SK-N-SH (cell line): ENCODE measurements around the gene HSD17B4. TPM values are rescaled to one million over a fixed set of nuclear protein-coding genes. Genes with fewer than 3 reads are reported as not detected.

Source experiments
- CTCF ChIA-PET: fragments of 300-600, 350-600 bp; formaldehyde crosslinking; extraction: SDS; loops from one replicate; lab custom pipeline; 2021; lab: Yijun Ruan, JAX
- POLR2A ChIA-PET: fragments of 350-600 bp; sonication (Branson Sonifier 250); formaldehyde crosslinking; extraction: SDS; loops from one replicate; lab custom pipeline; 2020; ENCODE audit warnings: antibody characterized with exemption, inconsistent platforms; lab: Yijun Ruan, JAX
- DNase-seq: peaks from one replicate; pipeline ENCODE4 v3.0.0; 2012
- H2AFZ ChIP-seq: fragments of 200-600 bp; sonication (generic); 2 replicates; pipeline ENCODE4 v1.8.1; 2016; ENCODE audit warnings: antibody characterized with exemption, mild to moderate bottlenecking, low read depth
- H3F3A ChIP-seq: fragments of 200-600 bp; sonication (generic); replicated peaks from 2 replicates; pipeline ENCODE3; 2016; ENCODE audit warnings: antibody characterized with exemption, mild to moderate bottlenecking; ENCODE audit not compliant: insufficient read depth
- H3K27ac ChIP-seq, 2 experiments: fragments of 200-500 bp in 1 of 2; fragments of 200-600 bp in 1 of 2; sonication (Bioruptor generic) in 1 of 2; sonication (generic), shearing (Covaris generic) in 1 of 2; 2 replicates each; pipeline versions ENCODE4 v1.5.1 to v1.6.1; 2014 to 2016; ENCODE audit warnings: low read depth in 2 of 2, inconsistent platforms in 1 of 2, low read length in 1 of 2, mild to moderate bottlenecking in 1 of 2, mixed read lengths in 1 of 2
- H3K27me3 ChIP-seq: fragments of 200-600 bp; sonication (generic), shearing (Covaris generic); 2 replicates; pipeline ENCODE4 v1.6.1; 2016; ENCODE audit warnings: mixed run types; ENCODE audit not compliant: insufficient read depth
- H3K36me3 ChIP-seq, 2 experiments: fragments of 200-500 bp in 1 of 2; fragments of 200-600 bp in 1 of 2; sonication (Bioruptor generic) in 1 of 2; sonication (generic) in 1 of 2; replicated peaks in 1 of 2; 2 replicates each; pipeline versions ENCODE3 to v1.5.1; 2014 to 2016; ENCODE audit warnings: low read length in 1 of 2, mild to moderate bottlenecking in 1 of 2; ENCODE audit not compliant: insufficient read depth in 2 of 2, control insufficient read depth in 1 of 2
- H3K4me1 ChIP-seq, 2 experiments: fragments of 200-500 bp in 1 of 2; fragments of 200-600 bp in 1 of 2; sonication (Bioruptor generic) in 1 of 2; sonication (generic), shearing (Covaris generic) in 1 of 2; 2 replicates each; pipeline versions ENCODE4 v1.5.1 to v1.6.1; 2014 to 2016; ENCODE audit warnings: low read depth in 1 of 2, low read length in 1 of 2, mixed run types in 1 of 2; ENCODE audit not compliant: insufficient read depth in 2 of 2, control insufficient read depth in 1 of 2
- H3K4me2 ChIP-seq: fragments of 200-600 bp; sonication (generic), shearing (Covaris generic); 2 replicates; pipeline ENCODE4 v1.6.1; 2017; ENCODE audit warnings: mixed run types
- H3K4me3 ChIP-seq, 2 experiments: fragments of 200-500 bp in 1 of 2; fragments of 200-600 bp in 1 of 2; sonication (Bioruptor generic) in 1 of 2; sonication (generic), shearing (Covaris generic) in 1 of 2; 2 replicates each; pipeline versions ENCODE4 v1.5.1 to v1.8.1; 2014 to 2016; ENCODE audit warnings: low read depth in 2 of 2, inconsistent platforms in 1 of 2, low read length in 1 of 2, mild to moderate bottlenecking in 1 of 2, mixed read lengths in 1 of 2, moderate library complexity in 1 of 2
- H3K79me2 ChIP-seq: fragments of 200-600 bp; sonication (generic); 2 replicates; pipeline ENCODE4 v1.8.1; 2017; ENCODE audit warnings: mild to moderate bottlenecking; ENCODE audit not compliant: insufficient read depth
- H3K9ac ChIP-seq: fragments of 200-600 bp; sonication (generic); 2 replicates; pipeline ENCODE4 v1.6.1; 2017; ENCODE audit warnings: mixed run types
- H3K9me2 ChIP-seq: fragments of 200-600 bp; sonication (generic); 2 replicates; pipeline ENCODE4 v1.6.1; 2017; ENCODE audit warnings: mixed run types
- H3K9me3 ChIP-seq: fragments of 200-600 bp; sonication (generic); 2 replicates; pipeline ENCODE4 v1.6.1; 2017; ENCODE audit warnings: mixed run types, mild to moderate bottlenecking, moderate library complexity
- H4K20me1 ChIP-seq: fragments of 200-600 bp; sonication (generic); 2 replicates; pipeline ENCODE4 v1.6.1; 2017; ENCODE audit warnings: mild to moderate bottlenecking, mixed run types; ENCODE audit not compliant: insufficient read depth
- ELF1 ChIP-seq: IDR thresholded peaks from 2 replicates; pipeline ENCODE4 v1.4.0; 2012
- FOSL2 ChIP-seq: IDR thresholded peaks from 2 replicates; pipeline ENCODE4 v1.4.0; 2012; ENCODE audit warnings: low read depth, mild to moderate bottlenecking, moderate library complexity, borderline replicate concordance
- FOXJ3 ChIP-seq: sonication (generic); formaldehyde crosslinking; IDR thresholded peaks from 2 replicates; pipeline ENCODE4 v1.5.1; 2020; ENCODE audit warnings: mild to moderate bottlenecking, missing genetic modification reagents
- FOXM1 ChIP-seq: IDR thresholded peaks from 2 replicates; pipeline ENCODE4 v1.4.0; 2012; ENCODE audit warnings: low read depth, mild to moderate bottlenecking
- GABPA ChIP-seq: IDR thresholded peaks from 2 replicates; pipeline ENCODE4 v1.4.0; 2012; ENCODE audit warnings: low read depth, mild to moderate bottlenecking
- MXI1 ChIP-seq: IDR thresholded peaks from 2 replicates; pipeline ENCODE4 v1.6.1; 2012; ENCODE audit warnings: mild to moderate bottlenecking, low read depth, low read length, improper control_type of control experiment
- NFIC ChIP-seq: IDR thresholded peaks from 2 replicates; pipeline ENCODE4 v1.4.0; 2012; ENCODE audit warnings: borderline replicate concordance
- POLR2AphosphoS5 ChIP-seq: IDR thresholded peaks from 2 replicates; pipeline ENCODE4 v1.6.1; 2012; ENCODE audit warnings: low read depth, low read length
- RAD21 ChIP-seq: IDR thresholded peaks from 2 replicates; pipeline ENCODE4 v1.6.1; 2012; ENCODE audit warnings: mild to moderate bottlenecking, low read length
- RCOR1 ChIP-seq: fragments of 150-350 bp; IDR thresholded peaks from 2 replicates; pipeline ENCODE4 v1.6.1; 2017; ENCODE audit warnings: antibody characterized with exemption, low read length
- TEAD4 ChIP-seq: IDR thresholded peaks from 2 replicates; pipeline ENCODE4 v1.4.0; 2012; ENCODE audit warnings: mild to moderate bottlenecking, borderline replicate concordance; ENCODE audit not compliant: insufficient read depth
- WGBS: methylation state at CpG from one replicate; pipeline ENCODE4 v1.1.6; 2017; ENCODE audit warnings: low lambda C conversion rate; 5-methylcytosine and 5-hydroxymethylcytosine counted together
- polyA plus RNA-seq, 3 experiments: library from polyadenylated mRNA; depleted of rRNA; stranded (reverse); fragments of >200 nt; gene quantifications; 2 replicates each; pipeline ENCODE4 v1.2.3, GENCODE V29; 2012
- TF ChIP-seq, protein P1 (sequence below): IDR thresholded peaks from 2 replicates; pipeline ENCODE4; 2012
- TF ChIP-seq, protein P2 (sequence below): IDR thresholded peaks from 2 replicates; pipeline ENCODE4 v1.6.1; 2012; ENCODE audit warnings: mild to moderate bottlenecking, low read depth, low read length, moderate library complexity

Gene HSD17B4
- polyA plus RNA-seq, 1 of the 3 experiments (the other 2 are of a cell fraction), result 119 TPM

DNA sequence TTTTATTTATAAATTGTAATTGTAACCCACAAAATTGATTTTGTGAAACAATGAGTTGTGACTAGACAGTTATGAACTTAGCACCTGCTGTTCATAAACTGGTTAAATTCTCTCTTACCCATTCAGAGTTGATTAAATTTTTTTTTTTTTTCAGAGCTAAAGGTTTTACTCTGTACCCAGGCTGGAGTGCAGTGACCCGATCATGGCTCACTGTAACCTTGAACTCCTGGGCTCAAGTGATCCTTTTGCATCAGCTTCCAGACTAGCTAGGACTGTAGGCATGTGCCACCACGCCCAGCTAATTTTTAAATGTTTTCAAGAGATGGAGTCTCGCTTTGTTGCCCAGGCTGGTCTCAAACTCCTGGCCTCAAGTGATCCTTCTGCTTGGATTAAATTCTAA lies 1.9 kb downstream of the HSD17B4 start:
- peaks cover 8 to 15% of the 10 kb centered on the region in 2 experiments for H3K36me3 ChIP-seq
- H3K4me3 ChIP-seq, result no peak overlapping the region
- H3K79me2 ChIP-seq, result peaks cover 17% of the 10 kb centered on the region; the same call in 1 of the 2 replicates
- no peaks in the 10 kb centered on the region for H3K27me3 ChIP-seq
- no peaks in the 10 kb centered on the region for H3K9me2 ChIP-seq
- H3K9me3 ChIP-seq, result no peaks in the 10 kb centered on the region
- H3K9ac ChIP-seq, result no peak overlapping the region
- no peak for DNase-seq
- ChIA-PET CTCF (interaction anchor here (1.0 to 2.8 kb wide), 2 partner anchors 16 to 119 kb away, joined by 4 to 7 read pairs; no protein-coding TSS in a partner anchor), POLR2A (no interaction called here)
- no peak overlapping the region for H2AFZ ChIP-seq
- no peak overlapping the region for H3K4me2 ChIP-seq
- no peak overlapping the region for H3K27ac ChIP-seq
- no peaks in the 10 kb centered on the region for H4K20me1 ChIP-seq
- H3K4me1 ChIP-seq, result peaks cover 0 to 3% of the 10 kb centered on the region in 2 experiments; a peak in 2 of 4 replicates
- TF ChIP-seq FOSL2, result no peak
- TF ChIP-seq RCOR1, result no peak
- no peak for TF ChIP-seq FOXJ3 (CRISPR knock-in tag)
- 98% methylated on average over 3 of the region's 3 CpGs for WGBS
- H3F3A ChIP-seq, result peaks cover 4% of the 10 kb centered on the region

DNA sequence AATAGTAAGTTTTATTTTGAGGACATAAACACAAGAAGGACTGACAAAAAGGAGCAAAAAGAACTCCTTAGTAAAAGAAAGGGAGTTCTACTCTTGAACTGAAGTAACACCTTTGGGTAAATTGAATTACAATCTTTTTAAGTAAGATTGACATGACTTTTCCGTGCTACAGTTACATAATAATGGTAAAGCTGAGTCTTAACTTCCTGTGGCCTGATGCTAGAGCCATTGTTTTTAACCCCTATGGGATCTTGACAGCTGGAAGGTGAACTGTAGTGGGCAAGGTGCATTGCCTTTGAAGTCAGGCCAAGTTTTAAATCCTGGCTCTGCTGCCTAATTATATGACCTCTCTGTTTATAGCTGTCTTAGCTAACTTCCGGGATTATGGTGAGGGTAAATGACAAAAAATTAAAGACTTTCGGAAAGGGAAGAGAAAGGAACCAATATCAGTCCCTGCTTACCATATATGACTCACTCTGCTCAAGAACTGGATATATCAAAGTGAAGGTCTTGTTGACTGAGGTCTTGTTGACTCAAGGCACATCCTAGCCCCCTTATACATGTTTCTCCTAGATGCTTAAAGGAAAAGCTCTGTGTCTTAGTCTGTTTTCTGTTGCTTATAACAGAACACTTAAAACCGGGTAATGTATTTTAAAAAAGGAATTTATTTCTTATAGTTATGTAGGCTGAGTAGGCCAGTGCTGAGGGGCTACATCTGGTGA lies 6.8 kb downstream of the HSD17B4 start:
- peaks cover 7% of the 10 kb centered on the region for H3F3A ChIP-seq
- POLR2A ChIA-PET, result no interaction called here
- CTCF ChIA-PET, result interaction anchor here (1.7 kb wide), 1 partner anchor 12 kb away, joined by 10 read pairs; no protein-coding TSS in a partner anchor
- no peaks in the 10 kb centered on the region for H3K9me3 ChIP-seq
- TF ChIP-seq FOXM1 (no peak), MXI1 (no peak), FOSL2 (no peak), ELF1 (no peak), POLR2AphosphoS5 (no peak), FOXJ3 (CRISPR knock-in tag) (no peak)
- no peaks in the 10 kb centered on the region for H3K9me2 ChIP-seq
- H4K20me1 ChIP-seq, result no peaks in the 10 kb centered on the region
- no peak overlapping the region for H3K9ac ChIP-seq
- H3K27me3 ChIP-seq, result no peaks in the 10 kb centered on the region
- no peaks in the 10 kb centered on the region; a peak in 1 of 4 replicates for H3K4me1 ChIP-seq
- H3K4me3 ChIP-seq, result no peak overlapping the region
- no peak for DNase-seq
- no peak overlapping the region for H2AFZ ChIP-seq
- no peak overlapping the region for H3K4me2 ChIP-seq
- H3K79me2 ChIP-seq, result peaks cover 3% of the 10 kb centered on the region; the same call in 1 of the 2 replicates
- H3K27ac ChIP-seq, result no peak overlapping the region
- H3K36me3 ChIP-seq, result peaks cover 14 to 20% of the 10 kb centered on the region in 2 experiments
- 87% methylated on average over 4 of the region's 4 CpGs for WGBS

DNA sequence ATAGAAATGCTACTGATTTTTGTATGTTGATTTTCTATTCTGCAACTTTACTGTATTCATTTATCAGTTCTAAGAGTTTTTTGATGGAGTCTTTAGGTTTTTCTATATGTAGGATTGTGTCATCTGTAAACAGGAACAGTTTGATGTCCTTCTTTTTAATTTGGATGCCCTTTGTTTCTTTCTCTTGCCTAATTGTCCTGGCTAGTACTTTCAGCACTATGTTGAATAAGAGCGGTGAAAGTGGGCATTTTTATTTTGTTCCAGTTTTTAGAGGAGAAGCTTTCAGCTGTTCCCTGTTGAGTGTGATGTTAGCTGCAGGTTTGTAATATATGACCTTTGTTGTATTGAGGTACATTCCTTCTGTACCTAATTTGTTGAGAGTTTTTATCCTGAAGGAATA lies 13.3 kb downstream of the HSD17B4 start:
- peaks cover 7% of the 10 kb centered on the region for H3F3A ChIP-seq
- H3K27ac ChIP-seq, result no peak overlapping the region
- POLR2A ChIA-PET, result no interaction called here
- H3K36me3 ChIP-seq, result peaks cover 3 to 35% of the 10 kb centered on the region in 2 experiments
- no peak for DNase-seq
- H3K4me3 ChIP-seq, result no peak overlapping the region
- no peaks in the 10 kb centered on the region for H4K20me1 ChIP-seq
- CTCF ChIA-PET, result interaction anchor here (0.6 kb wide), 1 partner anchor 392 kb away, joined by 3 read pairs; no protein-coding TSS in a partner anchor
- TF ChIP-seq, protein P1, sequence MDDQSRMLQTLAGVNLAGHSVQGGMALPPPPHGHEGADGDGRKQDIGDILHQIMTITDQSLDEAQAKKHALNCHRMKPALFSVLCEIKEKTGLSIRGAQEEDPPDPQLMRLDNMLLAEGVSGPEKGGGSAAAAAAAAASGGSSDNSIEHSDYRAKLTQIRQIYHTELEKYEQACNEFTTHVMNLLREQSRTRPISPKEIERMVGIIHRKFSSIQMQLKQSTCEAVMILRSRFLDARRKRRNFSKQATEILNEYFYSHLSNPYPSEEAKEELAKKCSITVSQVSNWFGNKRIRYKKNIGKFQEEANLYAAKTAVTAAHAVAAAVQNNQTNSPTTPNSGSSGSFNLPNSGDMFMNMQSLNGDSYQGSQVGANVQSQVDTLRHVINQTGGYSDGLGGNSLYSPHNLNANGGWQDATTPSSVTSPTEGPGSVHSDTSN, result no peak
- TF ChIP-seq TEAD4 (no peak), FOXM1 (no peak), GABPA (no peak), NFIC (no peak), RAD21 (no peak)
- TF ChIP-seq, protein P2, sequence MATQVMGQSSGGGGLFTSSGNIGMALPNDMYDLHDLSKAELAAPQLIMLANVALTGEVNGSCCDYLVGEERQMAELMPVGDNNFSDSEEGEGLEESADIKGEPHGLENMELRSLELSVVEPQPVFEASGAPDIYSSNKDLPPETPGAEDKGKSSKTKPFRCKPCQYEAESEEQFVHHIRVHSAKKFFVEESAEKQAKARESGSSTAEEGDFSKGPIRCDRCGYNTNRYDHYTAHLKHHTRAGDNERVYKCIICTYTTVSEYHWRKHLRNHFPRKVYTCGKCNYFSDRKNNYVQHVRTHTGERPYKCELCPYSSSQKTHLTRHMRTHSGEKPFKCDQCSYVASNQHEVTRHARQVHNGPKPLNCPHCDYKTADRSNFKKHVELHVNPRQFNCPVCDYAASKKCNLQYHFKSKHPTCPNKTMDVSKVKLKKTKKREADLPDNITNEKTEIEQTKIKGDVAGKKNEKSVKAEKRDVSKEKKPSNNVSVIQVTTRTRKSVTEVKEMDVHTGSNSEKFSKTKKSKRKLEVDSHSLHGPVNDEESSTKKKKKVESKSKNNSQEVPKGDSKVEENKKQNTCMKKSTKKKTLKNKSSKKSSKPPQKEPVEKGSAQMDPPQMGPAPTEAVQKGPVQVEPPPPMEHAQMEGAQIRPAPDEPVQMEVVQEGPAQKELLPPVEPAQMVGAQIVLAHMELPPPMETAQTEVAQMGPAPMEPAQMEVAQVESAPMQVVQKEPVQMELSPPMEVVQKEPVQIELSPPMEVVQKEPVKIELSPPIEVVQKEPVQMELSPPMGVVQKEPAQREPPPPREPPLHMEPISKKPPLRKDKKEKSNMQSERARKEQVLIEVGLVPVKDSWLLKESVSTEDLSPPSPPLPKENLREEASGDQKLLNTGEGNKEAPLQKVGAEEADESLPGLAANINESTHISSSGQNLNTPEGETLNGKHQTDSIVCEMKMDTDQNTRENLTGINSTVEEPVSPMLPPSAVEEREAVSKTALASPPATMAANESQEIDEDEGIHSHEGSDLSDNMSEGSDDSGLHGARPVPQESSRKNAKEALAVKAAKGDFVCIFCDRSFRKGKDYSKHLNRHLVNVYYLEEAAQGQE, result no peak
- TF ChIP-seq, all 33 proteins: peak for 0
- Histone ChIP-seq H2AFZ (no peak overlapping the region), H3K4me1 (no peaks in the 10 kb centered on the region), H3K9me2 (no peaks in the 10 kb centered on the region), H3K4me2 (no peak overlapping the region), H3K27me3 (no peaks in the 10 kb centered on the region), H3K9me3 (peaks cover 23% of the 10 kb centered on the region; the same call in 1 of the 2 replicates), H3K79me2 (peaks cover 26% of the 10 kb centered on the region), H3K9ac (no peak overlapping the region)
- 93% methylated on average over 1 of the region's 1 CpG for WGBS
